Measurements from ENCODE around the gene CDH4.

DNA sequence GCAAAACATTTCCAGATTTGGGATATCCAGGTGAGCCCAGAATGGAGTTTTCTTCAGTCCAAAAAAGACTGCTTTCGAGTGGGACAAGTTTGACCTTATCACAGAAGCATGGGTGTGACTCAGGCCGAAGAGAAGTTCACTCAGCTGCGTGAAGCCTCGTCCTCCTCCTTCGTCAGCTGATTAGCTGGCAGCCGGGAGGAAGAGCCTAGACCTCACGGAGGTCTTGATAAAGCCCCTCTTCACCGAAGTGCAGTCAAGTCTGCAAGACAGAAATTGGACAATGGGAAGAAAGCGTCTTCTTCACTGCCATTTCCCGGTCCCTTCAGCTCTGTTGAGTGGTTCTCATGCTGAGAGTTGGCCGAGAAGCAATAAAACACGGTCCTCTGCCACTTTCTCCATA lies 449.7 kb downstream of the CDH4 start:
- TF ChIP-seq, protein P1, sequence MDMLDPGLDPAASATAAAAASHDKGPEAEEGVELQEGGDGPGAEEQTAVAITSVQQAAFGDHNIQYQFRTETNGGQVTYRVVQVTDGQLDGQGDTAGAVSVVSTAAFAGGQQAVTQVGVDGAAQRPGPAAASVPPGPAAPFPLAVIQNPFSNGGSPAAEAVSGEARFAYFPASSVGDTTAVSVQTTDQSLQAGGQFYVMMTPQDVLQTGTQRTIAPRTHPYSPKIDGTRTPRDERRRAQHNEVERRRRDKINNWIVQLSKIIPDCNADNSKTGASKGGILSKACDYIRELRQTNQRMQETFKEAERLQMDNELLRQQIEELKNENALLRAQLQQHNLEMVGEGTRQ (CRISPR knock-in tag; IDR thresholded peaks at IDR 0.05): no peak
- TF ChIP-seq, protein P2, sequence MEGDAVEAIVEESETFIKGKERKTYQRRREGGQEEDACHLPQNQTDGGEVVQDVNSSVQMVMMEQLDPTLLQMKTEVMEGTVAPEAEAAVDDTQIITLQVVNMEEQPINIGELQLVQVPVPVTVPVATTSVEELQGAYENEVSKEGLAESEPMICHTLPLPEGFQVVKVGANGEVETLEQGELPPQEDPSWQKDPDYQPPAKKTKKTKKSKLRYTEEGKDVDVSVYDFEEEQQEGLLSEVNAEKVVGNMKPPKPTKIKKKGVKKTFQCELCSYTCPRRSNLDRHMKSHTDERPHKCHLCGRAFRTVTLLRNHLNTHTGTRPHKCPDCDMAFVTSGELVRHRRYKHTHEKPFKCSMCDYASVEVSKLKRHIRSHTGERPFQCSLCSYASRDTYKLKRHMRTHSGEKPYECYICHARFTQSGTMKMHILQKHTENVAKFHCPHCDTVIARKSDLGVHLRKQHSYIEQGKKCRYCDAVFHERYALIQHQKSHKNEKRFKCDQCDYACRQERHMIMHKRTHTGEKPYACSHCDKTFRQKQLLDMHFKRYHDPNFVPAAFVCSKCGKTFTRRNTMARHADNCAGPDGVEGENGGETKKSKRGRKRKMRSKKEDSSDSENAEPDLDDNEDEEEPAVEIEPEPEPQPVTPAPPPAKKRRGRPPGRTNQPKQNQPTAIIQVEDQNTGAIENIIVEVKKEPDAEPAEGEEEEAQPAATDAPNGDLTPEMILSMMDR (IDR thresholded peaks at IDR 0.05): no peak
- TF ChIP-seq TEAD4 (CRISPR knock-in tag; IDR thresholded peaks at IDR 0.05) (no peak), FOXP1 (CRISPR knock-in tag; IDR thresholded peaks at IDR 0.05; ENCODE audit: borderline replicate concordance) (no peak), TEAD1 (CRISPR knock-in tag; IDR thresholded peaks at IDR 0.05) (no peak), SP1 (CRISPR knock-in tag; conservative IDR thresholded peaks at IDR 0.05) (no peak), ETV6 (CRISPR knock-in tag; IDR thresholded peaks at IDR 0.05) (no peak), ZNF121 (CRISPR knock-in tag; IDR thresholded peaks at IDR 0.05) (no peak), ESRRA (CRISPR knock-in tag; IDR thresholded peaks at IDR 0.05; ENCODE audit: borderline replicate concordance) (no peak), NFYB (CRISPR knock-in tag; conservative IDR thresholded peaks at IDR 0.05; ENCODE audit: low read depth) (no peak), ZNF138 (CRISPR knock-in tag; conservative IDR thresholded peaks at IDR 0.05) (no peak)
- TF ChIP-seq, protein P3, sequence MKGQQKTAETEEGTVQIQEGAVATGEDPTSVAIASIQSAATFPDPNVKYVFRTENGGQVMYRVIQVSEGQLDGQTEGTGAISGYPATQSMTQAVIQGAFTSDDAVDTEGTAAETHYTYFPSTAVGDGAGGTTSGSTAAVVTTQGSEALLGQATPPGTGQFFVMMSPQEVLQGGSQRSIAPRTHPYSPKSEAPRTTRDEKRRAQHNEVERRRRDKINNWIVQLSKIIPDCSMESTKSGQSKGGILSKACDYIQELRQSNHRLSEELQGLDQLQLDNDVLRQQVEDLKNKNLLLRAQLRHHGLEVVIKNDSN (CRISPR knock-in tag; IDR thresholded peaks at IDR 0.05): no peak
- TF ChIP-seq, protein P4, sequence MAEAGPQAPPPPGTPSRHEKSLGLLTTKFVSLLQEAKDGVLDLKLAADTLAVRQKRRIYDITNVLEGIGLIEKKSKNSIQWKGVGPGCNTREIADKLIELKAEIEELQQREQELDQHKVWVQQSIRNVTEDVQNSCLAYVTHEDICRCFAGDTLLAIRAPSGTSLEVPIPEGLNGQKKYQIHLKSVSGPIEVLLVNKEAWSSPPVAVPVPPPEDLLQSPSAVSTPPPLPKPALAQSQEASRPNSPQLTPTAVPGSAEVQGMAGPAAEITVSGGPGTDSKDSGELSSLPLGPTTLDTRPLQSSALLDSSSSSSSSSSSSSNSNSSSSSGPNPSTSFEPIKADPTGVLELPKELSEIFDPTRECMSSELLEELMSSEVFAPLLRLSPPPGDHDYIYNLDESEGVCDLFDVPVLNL (CRISPR knock-in tag; IDR thresholded peaks at IDR 0.05; ENCODE audit: borderline replicate concordance, low read depth): no peak
- TF ChIP-seq, protein P5, sequence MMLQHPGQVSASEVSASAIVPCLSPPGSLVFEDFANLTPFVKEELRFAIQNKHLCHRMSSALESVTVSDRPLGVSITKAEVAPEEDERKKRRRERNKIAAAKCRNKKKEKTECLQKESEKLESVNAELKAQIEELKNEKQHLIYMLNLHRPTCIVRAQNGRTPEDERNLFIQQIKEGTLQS (CRISPR knock-in tag; conservative IDR thresholded peaks at IDR 0.05): no peak
